Activated naive CD4-positive, alpha-beta T cell treated with anti-CD3 and anti-CD28 coated beads, Interleukin-2, amount 50 U/mL, for 16 hours (primary cell): Measurements from ENCODE around the gene PSME1.

ENCODE experiments used
- DNase-seq: peaks from one replicate; pipeline ENCODE4 v3.0.0-alpha.2; 2020

PSME1 gene

DNA sequence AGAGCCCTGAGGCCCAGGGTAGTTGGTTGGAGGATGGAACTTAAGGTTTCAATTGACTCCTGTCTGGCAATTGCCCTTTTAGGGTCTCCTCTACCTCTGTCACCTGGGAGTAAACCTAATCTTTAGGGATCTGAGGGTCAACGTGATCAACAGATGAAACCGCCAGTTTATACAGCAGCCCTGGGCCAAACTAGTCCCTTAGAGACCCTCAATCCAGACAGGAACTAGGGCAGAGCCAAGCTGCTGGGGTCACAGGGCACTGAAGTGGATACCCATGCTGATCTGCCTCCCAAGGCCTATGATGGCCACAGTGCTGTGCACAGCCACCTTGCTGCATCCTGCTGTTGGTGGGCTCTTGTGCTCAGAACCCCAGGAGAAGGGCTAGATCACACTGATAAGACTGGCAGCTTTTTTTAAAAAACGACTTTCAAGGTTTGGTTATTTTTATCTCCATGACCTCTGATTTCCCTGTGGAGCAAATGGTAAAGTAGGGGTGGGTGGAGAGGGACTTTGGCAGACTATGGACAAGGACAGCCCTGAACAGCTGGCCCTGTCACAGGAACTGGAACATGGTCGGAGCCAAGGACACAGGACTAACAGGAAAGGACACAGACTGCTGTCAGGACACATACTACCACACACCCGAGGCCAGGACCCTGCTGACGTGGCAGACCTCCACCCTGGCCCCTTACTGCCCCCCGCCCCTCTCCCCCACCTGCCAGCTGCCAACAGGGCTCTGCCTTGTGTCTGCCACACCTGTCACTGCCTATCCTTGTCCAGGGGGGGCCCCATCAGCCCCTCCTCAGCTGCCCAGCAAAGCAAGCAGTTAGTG is 5.1 kb upstream of the PSME1 start:
- no peak for DNase-seq

DNA sequence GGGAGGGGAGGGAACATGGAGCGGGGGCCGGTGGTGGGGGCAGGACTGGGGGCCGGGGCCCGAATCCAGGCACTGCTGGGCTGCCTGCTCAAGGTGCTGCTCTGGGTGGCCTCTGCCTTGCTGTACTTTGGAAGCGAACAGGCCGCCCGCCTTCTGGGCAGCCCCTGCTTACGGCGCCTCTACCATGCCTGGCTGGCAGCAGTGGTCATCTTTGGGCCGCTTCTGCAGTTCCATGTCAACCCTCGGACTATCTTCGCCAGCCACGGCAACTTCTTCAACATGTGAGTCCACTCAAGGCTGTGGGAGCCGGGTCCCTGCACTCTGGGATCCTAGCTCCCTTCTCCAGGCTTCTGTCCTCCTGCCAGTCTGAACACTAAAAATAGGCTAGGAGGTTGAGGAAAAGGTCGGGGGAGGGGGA is 4.4 kb upstream of the PSME1 start:
- DNase-seq = no peak

DNA sequence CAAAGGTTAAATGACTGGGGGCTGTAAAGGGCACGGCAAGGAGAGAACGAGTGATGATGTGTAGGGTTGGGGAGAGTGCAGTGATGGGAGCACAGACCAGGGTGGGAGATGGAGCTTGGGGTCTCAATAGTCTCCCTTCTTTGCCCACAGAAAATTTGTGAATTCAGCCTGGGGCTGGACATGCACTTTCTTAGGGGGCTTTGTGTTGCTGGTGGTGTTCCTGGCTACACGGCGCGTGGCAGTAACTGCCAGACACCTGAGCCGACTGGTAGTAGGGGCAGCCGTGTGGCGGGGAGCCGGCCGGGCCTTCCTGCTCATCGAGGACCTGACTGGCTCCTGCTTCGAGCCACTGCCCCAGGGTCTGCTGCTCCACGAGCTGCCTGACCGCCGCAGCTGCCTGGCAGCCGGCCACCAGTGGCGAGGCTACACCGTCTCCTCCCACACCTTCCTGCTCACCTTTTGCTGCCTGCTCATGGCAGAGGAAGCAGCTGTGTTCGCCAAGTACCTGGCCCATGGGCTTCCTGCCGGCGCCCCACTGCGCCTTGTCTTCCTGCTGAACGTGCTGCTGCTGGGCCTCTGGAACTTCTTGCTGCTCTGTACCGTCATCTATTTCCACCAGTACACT is 3.8 kb upstream of the PSME1 start:
- peak; percentile 36 for DNase-seq

DNA sequence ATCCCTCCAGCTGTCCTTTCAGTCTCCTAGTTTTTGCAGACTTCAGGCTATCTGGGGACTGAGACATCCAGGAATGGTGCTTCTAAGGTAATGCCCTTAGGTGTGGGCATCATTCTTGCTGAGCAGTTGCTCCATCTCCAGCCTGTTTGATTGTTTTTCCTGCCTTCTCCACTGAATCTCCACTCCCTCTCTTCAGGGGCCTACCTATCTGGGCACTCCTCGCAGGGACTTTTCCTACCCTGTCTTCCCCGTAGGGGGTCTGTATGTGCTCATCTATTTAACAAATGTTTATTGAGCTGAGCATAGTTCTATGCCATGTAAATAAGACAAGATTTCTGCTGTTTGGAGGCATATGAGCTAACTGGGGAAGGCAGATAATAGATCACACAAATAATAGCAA is 3.0 kb upstream of the PSME1 start:
- no peak for DNase-seq

DNA sequence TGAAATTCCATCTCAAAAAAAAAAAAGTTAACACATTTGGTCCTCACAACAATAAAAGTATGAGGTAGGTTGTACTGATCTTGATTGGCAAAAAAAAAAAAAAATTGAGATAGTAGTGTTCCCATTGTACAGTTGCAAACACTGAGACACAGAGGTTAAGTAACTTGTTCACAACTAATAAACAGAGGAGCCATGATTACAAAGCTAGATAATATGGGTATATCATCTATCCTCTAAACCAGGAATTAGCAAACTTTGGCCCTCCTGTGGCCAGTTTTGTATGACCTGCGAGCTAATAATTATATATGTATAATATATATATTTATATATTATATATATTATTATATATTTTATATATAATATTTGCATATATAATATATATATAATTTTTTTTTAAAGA is 2.3 kb upstream of the PSME1 start:
- no peak for DNase-seq

DNA sequence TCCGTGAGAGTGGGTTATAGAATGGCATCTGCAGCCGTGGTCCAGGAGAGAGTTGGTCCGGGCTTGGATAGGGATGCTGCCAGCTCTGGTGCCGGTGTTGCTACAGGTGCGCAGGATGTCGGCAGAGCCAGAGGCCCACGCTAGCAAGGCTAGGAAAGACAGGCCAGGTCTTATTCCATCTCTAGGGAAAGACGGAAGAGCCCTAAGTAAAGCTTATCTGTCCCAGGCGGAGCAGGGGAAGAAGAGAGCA is 485 bp upstream of the PSME1 start:
- no peak for DNase-seq

DNA sequence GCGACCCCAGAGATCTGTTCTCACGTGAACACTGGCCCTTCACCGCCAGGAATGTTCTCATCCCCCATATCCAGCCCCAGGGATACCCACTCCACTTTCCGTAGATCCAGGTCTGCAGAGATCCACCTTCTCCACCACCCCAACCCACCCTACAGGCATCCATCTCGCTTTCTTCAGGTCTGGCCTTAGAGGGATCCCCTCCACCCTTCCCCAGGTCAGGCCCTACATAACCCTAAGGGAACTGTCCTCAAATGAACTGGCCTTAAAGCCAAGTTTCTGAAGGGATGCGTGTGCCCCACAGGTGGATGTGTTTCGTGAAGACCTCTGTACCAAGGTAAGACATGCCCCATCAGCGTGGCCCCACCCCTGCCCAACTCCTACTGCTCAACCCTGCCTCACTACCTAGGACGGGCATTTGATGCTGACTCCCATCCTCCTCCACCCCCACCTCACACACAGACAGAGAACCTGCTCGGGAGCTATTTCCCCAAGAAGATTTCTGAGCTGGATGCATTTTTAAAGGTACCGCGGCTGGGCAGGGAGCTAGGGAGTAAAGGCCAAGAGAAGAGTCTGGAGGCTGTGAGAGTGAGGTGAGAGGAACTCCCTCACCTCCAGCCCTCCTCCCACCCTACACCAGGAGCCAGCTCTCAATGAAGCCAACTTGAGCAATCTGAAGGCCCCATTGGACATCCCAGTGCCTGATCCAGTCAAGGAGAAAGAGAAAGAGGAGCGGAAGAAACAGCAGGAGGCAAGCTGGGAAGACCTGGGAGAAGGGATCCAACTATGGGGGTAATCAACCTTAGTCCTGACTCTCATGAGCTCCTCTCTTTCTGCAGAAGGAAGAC is 912 bp downstream of the PSME1 start:
- DNase-seq = no peak

DNA sequence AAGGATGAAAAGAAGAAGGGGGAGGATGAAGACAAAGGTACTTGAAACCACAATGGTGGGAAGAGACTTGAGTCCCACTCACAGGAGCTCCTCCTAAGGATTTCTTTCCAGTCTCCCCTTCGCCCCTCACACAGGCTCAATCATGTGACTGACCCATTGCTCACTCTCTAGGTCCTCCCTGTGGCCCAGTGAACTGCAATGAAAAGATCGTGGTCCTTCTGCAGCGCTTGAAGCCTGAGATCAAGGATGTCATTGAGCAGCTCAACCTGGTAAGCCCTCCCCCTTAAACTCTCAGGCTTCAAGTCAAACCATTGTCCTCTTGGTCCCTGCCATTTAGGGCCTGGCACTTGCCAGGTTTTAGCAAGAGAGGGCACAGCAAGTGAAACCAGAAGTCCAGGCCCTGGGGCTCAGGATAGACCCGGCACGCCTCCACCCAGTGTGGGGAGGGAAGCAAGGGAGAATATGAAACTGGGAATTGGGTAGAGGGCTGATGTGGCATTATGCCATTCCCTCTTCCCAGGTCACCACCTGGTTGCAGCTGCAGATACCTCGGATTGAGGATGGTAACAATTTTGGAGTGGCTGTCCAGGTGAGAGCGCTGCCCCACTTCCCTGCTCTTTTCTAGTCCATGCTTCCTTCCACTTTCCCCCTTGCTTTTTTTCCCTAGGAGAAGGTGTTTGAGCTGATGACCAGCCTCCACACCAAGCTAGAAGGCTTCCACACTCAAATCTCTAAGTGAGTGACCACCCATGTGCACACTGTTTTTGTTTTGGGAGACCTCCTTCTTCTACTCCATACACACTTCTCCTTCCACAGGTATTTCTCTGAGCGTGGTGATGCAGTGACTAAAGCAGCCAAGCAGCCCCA is 1.8 kb downstream of the PSME1 start:
- no peak for DNase-seq

DNA sequence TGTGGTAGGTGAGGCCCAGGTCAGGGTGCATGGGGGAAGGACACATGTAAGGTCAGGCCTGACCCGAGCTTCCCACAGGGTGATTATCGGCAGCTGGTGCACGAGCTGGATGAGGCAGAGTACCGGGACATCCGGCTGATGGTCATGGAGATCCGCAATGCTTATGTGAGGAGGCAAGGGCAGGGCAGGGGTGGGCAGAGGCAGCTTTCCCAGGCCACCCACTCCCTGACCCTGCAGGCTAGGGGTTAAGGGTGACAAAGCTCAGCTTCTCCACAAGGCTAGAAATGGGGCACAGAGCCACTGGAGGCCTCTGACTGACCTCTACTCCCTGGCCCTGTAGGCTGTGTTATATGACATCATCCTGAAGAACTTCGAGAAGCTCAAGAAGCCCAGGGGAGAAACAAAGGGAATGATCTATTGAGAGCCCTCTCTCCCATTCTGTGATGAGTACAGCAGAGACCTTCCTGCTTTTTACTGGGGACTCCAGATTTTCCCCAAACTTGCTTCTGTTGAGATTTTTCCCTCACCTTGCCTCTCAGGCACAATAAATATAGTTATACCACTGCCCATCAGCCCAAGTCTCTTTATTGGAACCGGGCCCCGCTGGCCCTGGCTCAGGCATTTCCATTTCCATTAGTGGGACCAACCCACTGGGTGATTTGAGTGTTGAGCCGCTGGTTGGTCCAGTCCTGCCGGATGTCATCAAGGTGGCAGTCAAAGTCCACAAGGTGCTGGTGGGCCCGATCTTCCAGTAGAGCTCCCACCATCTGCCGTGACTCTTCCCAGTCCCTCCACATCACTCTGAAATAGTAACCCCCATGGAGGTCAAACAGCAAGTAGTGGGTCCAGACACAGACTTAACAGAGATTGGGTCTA is 2.6 kb downstream of the PSME1 start:
- no peak for DNase-seq

DNA sequence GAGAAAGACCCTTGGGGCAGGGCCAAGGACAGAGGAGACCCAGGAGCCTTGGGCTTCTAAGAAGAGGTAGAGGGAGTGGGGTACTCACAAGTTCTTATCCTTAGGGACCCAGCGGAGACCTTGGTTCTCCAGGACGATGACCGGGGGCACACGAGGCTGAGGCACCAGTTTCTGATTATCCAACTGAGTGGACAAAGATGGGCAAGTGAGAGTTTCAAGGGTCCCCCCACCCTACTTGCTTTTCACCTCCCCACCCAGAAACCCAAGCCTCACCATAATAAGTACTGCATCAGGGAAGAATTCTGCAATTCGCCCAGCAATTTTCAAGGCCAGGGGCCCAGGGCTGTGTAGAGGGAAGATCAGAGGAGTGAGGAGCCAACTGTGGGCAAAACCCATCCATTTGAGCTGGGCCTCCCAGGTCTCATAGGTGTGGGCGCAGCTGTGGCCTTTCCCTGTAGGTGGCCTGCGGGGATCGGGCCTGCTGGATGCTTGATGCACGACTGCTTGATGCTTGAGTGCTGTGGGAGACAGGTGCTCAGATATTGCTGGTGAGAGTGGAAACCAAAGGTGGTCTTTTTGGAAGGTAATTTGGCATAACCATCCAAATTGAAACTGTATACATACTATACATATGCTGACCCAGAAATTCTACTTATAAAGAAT is 3.4 kb downstream of the PSME1 start:
- DNase-seq = no peak

DNA sequence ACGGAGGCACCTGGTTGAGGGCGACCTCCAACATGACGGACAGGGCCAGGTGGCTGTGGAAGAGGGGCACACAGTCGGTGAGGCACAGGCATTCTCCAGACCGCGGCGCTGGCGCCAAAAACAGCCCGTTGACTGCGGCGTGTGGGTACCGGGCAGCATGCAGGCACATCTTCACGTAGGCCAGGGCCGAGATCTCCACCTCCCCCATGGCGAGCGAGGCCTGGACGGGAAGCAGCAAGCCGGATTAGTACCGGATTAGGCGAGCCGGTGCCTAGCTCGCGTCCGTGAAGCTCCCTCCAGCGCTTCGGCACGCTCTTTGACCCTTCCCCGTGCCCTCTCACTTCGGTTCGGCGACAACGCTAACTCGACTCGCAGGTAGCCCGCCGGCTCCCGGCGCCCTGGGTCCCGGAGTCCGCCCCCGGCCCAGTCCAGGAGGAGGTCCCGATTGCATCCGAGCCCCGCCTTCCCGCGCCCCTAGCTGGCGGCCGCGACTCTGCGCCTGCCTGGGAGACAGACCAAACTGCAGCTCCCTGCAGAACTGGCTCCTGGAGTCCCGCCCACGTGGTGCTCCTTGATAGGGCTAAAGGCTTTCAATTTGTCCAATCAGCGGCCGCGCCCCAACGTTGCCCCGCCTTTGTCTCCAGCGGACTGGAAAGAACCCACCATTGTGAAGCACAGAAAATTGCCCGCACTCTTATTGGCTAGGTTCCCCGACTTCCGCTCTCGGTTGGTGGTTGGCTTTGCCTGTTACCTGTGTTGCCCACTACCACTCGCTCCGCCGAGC is 5.3 kb downstream of the PSME1 start, which contains the start of gene EMC9:
Gene EMC9 (minus strand): TSS at position 495 of the 784 bp plus-strand sequence. CDS start 287 bp downstream, at position 208.
- peak; percentile 100 for DNase-seq

DNA sequence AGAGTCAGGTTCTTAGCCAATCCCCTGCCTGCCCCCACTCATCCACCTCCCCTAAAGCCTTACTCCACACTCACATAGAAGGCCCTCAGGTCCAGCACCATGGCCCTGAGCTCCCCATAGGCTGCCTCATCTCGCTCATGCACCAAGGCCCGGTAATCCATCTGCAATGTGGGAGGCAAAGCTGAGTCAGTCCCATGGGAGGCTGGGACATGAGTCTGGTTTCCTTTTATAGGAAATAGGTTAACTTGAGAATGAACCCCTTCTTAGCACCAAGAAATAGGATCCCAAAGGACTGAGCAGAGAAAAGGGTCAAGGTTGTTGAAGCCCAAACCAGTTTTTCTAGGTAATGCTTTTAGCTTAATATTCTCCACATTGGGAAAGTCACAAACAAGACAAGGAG is 7.5 kb downstream of the PSME1 start:
- DNase-seq = no peak

DNA sequence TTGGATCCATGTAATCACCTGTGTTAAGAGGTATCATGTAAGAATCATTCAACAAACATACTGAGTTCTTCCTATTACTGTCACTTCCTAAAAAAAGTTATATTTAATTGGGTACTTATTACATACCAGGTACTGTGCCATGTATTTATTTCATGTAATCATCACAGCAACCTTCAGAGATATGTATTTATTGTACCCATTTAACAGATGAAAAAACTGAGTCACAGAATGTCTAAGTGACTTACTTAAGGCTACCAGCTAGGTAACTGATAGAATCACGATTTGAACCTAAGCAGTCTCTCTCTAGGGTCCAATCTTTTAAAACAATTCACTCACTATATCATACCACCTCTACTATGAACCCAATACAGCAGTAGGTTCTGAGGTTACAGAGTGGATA is 8.5 kb downstream of the PSME1 start:
- DNase-seq = no peak

DNA sequence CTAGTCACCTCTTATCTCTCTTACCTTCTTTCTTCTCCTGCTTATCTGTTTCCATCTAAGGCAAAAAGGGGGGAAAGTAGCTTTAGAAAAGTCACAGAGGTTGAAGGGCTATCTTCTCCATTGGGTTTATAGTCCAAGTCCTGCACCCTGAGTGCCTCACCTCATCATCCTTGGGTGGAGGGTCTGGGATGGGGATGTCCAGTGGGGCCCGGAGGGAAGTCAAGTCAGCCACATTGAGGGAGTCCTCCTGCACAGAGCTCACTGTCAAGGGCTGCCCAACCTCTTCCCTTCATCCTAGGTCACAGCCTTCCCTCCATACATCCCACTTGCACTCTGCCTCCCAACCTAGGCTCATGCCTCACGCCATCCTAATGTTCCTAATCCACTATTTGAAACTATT is 9.2 kb downstream of the PSME1 start:
- no peak for DNase-seq

DNA sequence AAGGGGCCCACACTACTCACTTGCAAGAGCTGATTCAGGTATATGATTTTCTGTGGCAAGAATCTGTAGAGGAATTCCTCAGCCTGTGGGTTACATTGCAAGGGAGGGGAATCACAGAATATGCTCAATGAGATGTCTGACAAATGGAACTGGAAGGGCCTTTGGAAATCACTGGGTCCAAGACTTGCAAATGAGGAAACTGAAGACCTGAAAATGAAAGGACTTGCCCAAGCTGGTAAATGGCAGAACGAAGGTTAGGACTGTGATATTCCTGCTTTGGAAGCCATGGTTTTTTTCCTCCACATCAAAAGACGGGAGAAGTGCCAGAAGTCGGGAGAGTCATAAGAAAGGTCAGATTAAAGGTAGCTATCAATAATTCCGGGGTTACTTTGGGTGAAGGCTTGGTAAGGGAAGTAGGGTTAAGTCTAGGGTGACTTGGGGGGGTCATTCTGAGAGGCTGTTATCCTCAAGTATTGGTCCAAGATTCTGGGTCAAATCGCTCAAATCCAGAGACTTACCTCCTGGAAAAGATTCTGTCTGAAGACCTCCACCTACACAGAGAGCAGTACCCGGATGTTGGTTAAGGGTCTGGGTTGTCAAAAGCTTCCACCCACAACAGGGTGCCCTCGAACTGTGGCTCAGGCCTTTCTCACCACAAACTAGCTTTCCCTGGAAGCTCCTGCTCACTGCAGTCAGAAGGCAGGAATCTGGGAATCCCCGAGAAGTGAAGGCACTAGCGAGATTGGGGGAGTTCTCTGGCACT is 9.9 kb downstream of the PSME1 start:
- no peak for DNase-seq

DNA sequence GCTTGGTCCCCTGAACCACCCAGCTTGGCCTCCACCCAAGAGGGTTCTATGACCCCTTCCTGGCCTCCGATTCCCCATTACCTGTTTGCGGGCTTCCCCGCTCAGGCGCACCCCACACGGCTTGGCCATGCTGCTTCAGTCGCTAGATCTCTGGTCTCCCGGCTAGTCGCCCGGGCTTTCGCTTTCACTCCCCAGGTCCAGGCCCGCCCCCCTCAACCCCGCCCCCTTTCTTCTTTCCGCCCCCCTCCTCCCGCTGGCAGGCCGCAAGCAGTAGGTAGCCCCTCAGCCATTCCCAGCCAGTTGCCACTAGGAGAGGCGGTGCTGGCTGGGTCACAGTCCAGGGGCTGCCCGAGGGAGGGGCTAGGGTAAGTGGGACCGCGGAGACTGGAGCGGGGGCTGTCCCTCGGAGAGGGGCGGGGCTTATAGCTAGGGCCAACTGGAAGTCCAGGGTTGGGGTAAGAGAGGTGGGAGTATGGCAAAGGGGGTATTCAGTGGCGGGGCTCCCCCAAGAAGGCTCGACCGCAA is 10.5 kb downstream of the PSME1 start, which contains the start of gene PSME2:
Gene PSME2 (minus strand): TSS at position 158 of the 525 bp plus-strand sequence. CDS start 29 bp downstream, at position 129.
- peak; percentile 82 for DNase-seq

DNA sequence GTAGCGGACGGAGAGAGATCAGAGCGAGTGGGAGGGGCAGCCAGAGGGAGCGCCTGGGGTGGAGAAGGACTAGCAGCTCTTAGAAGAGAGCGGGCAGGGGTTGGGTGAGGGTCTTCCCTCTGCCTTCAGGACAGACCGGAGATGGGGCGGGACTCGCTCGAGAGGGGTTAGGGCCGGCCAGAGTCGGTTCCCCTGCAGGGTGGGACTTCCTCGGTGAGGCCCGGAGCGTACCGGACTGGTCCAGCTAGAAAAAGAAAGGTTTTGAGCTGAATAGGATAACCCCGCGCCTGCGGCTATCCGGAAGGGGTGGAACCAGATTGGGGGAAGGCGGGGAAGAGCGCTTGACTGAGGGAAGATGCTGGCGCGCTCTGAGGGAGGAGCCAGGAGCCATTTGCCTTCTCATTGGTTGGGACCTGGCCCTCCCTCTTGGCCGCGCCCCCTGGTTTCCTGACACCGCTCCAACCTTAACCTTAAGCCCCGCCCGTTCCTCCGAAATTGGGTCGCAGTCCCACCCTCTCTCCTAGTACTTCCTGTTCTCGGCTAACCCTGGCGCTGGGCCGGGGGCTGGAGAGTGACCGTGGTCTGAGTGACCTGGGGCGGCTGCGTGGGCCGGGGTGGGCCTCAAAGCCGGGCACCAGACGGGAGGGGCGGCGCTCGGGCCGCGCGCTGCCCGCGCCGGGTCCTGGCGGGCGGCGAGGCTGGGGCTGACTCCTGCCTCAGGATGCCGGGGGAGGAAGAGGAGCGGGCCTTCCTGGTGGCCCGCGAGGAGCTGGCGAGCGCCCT is 11.2 kb downstream of the PSME1 start, which contains the start of gene RNF31:
Gene RNF31 (plus strand): TSS at position 521 of the 783 bp plus-strand sequence. CDS start 201 bp downstream, at position 722.
- peak; percentile 99 for DNase-seq

DNA sequence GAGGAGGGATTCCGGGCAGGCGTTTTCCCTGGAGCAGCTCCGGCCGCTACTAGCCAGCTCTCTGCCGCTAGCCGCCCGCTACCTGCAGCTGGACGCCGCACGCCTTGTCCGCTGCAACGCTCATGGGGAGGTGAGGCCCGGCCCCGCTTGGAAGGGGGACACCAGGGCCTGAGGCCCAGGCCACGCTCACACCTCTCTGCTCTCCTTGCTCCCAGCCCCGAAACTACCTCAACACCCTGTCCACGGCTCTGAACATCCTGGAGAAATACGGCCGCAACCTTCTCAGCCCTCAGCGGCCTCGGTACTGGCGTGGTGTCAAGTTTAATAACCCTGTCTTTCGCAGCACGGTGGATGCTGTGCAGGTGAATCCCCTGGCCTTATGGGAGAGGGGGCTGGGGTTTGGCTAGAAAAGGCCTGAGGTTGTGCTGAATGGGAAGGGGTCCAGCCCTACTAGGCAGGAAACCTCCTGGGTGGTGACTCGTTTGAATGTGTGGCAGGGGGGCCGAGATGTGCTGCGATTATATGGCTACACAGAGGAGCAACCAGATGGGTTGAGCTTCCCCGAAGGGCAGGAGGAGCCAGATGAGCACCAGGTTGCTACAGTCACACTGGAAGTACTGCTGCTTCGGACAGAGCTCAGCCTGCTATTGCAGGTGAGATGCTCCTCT is 11.9 kb downstream of the PSME1 start:
- no peak for DNase-seq
